Fibroblast of skin of right biceps (primary cell): Measurements from ENCODE around the gene DRAP1.

ENCODE experiments used
- DNase-seq: peaks from one replicate; pipeline ENCODE4 v3.0.0-alpha.2; 2013

DRAP1 gene

GRCh38 chr11:65965986-65966762 is 46.9 kb downstream of the DRAP1 start:
- no peak for DNase-seq

GRCh38 chr11:65967329-65967934 is 48.2 kb downstream of the DRAP1 start:
- DNase-seq = no peak

GRCh38 chr11:65968600-65969482 is 49.6 kb downstream of the DRAP1 start:
- DNase-seq = no peak
